ENCODE results near the gene HTR3C.

The HTR3C gene

DNA sequence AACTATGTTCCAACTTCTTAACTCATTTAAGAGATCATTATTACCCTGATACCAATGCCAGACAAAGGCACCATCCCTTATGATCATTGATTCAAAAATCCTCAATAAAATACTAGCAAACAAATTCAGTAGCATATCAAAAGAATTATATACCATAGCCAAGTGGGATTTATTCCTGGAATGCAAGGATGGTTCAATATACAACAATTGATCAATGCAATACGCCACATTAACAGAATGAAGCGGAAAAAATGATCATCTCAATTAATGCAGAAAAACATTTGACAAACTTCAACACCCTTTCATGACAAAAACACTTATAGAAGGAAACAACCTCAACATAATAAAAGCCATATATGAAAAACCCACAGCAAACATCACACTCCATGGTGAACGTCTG lies 39.4 kb downstream of the HTR3C start:
- no peak for DNase-seq (ENCODE audit: low spot score)

GRCh38 chr3:184096811-184097383 lies 44.0 kb downstream of the HTR3C start, which contains the start of gene HTR3E:
Gene HTR3E, plus strand, starts transcription at chr3:184097064. Its CDS starts 466 bp downstream, at chr3:184097530.
- DNase-seq (ENCODE audit: low spot score): no peak

DNA sequence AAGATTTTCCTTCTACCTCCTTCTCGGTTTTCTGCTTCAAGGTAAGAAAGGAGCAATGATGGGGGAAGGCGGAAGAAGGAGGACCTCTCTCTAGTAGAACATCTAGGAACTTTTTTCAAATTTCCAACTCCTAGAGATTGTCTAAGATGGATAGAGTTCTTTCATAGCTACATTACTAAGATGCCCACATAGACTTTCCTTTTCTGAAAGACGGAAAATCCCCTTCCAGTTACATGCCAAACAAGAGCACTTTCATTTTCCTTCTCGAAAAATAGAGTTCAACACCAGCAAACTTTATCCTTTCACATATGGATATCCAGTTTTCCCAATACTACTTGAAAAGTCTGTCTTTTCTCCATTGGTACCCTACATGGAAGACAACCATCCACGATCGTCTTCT lies 44.7 kb downstream of the HTR3C start:
- no peak for DNase-seq (ENCODE audit: low spot score)

GRCh38 chr3:184099806-184100686 lies 47.2 kb downstream of the HTR3C start:
- no peak for DNase-seq (ENCODE audit: low spot score)
